Prostate gland (tissue), 2 donors: Measurements from ENCODE around the gene GLIPR2.
"Not testable (repeated sequence)": the region's sequence is repeated elsewhere in the genome, so short reads cannot be mapped to it uniquely, and the experiment has no call there.

Source experiments
- POLR2A ChIP-seq: fragments of 450-650 bp; IDR thresholded peaks from one replicate; pipeline ENCODE4 v1.6.1; 2016; ENCODE audit warnings: antibody characterized with exemption, mild to moderate bottlenecking
- TF ChIP-seq, protein P1 (sequence below), 4 experiments: fragments of 200-600 bp in 2 of 4; fragments of 450-650 bp in 2 of 4; sonication (generic) in 2 of 4; IDR thresholded peaks; 1 replicate in 3 of 4; 2 replicates in 1 of 4; pipeline ENCODE4 v1.5.1; 2016 to 2019; ENCODE audit warnings: antibody characterized with exemption in 4 of 4, mild to moderate bottlenecking in 2 of 4, moderate library complexity in 2 of 4

DNA sequence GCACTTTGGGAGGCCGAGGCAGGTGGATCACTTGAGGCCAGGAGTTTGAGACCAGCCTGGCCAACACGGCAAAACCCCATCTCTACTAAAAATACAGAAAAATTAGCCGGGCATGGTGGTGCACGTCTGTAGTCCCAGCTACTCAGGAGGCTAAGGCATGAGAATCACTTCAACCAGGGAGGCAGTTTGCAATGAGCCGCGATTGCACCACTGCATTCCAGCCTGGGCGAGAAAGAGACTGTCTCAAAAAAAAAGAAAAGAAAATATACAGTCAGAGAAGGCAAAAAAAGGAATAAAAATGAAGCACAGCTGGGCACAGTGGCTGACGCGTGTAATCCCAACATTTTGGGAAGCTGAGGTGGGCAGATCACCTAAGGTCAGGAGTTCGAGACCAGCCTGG, 40.0 kb downstream of the GLIPR2 start:
- TF ChIP-seq, protein P1, sequence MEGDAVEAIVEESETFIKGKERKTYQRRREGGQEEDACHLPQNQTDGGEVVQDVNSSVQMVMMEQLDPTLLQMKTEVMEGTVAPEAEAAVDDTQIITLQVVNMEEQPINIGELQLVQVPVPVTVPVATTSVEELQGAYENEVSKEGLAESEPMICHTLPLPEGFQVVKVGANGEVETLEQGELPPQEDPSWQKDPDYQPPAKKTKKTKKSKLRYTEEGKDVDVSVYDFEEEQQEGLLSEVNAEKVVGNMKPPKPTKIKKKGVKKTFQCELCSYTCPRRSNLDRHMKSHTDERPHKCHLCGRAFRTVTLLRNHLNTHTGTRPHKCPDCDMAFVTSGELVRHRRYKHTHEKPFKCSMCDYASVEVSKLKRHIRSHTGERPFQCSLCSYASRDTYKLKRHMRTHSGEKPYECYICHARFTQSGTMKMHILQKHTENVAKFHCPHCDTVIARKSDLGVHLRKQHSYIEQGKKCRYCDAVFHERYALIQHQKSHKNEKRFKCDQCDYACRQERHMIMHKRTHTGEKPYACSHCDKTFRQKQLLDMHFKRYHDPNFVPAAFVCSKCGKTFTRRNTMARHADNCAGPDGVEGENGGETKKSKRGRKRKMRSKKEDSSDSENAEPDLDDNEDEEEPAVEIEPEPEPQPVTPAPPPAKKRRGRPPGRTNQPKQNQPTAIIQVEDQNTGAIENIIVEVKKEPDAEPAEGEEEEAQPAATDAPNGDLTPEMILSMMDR (IDR thresholded peaks at IDR 0.05), result not testable (repeated sequence)
- TF ChIP-seq POLR2A, result not testable (repeated sequence)
